Sciatic nerve (tissue), 2 donors: ENCODE measurements around the gene NUFIP1. TPM values are rescaled to one million over a fixed set of nuclear protein-coding genes. Genes with fewer than 3 reads are reported as not detected.
A peak's percentile ranks its signal among the peaks of the same experiment; 100 is the strongest.
"Not testable (repeated sequence)": the region's sequence is repeated elsewhere in the genome, so short reads cannot be mapped to it uniquely, and the experiment has no call there.

ENCODE experiments used
- ATAC-seq: fragments of 200-7000 bp; cut with Tn5 transposase; one replicate; pipeline ENCODE4 v1.9.1; 2020; ENCODE audit warnings: mild to moderate bottlenecking, moderate library complexity
- DNase-seq: peaks from one replicate; pipeline ENCODE4 v3.0.0-alpha.2; 2020; ENCODE audit warnings: low spot score
- intact Hi-C: fragments of 100-400 bp; cut with DNase I; formaldehyde crosslinking; loops from one replicate; pipeline ENCODE4 v1.14.2; 2022
- total RNA-seq: library from RNA; stranded (reverse); fragmentation: NEBNext Ultra II Directional; extraction: Animal tissue kit (Norgen Biotek cat#: 25700); gene quantifications from one replicate; pipeline ENCODE4 v1.2.1, GENCODE V29; 2021
- donor health status: DM: no; HTN: no; CAD: no.
- donor health status: DM: no; HTN: no; CAD: no.

Gene NUFIP1
- total RNA-seq, 1 donor from 2014 or later = 6.3 TPM

DNA sequence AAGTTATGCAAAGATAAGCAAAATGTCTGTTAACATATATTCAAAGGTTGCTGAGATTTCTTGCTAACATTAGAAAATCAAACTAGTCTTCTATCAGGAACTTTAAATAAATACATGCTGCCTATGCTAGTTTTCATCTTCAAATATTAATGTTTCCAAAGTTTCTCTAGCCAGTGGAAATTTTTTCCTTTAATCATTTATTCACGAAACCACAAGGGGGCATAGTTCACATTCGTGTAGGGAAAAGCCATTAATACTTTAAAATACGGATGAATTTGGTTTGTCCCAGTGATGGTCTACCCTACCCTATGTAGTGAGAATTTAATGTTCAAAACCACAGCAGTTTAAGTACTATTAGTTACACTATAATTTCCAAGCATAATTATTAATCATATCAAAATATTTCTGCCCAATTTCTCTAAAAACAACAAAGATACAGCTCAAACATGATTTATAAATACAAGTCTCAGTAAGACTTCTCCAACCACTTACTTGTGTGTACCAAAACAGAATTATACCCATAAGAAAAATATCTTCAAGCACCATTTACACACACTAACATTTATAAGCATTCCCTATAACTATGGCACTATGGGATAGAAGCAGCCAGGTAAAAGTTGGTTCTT is 16.2 kb downstream of the NUFIP1 start:
- ATAC-seq (no peak), DNase-seq (no peak)
- intact Hi-C loops = loop anchor here (10.0 kb wide), 1 partner anchor 478 kb away; no protein-coding TSS in a partner anchor

DNA sequence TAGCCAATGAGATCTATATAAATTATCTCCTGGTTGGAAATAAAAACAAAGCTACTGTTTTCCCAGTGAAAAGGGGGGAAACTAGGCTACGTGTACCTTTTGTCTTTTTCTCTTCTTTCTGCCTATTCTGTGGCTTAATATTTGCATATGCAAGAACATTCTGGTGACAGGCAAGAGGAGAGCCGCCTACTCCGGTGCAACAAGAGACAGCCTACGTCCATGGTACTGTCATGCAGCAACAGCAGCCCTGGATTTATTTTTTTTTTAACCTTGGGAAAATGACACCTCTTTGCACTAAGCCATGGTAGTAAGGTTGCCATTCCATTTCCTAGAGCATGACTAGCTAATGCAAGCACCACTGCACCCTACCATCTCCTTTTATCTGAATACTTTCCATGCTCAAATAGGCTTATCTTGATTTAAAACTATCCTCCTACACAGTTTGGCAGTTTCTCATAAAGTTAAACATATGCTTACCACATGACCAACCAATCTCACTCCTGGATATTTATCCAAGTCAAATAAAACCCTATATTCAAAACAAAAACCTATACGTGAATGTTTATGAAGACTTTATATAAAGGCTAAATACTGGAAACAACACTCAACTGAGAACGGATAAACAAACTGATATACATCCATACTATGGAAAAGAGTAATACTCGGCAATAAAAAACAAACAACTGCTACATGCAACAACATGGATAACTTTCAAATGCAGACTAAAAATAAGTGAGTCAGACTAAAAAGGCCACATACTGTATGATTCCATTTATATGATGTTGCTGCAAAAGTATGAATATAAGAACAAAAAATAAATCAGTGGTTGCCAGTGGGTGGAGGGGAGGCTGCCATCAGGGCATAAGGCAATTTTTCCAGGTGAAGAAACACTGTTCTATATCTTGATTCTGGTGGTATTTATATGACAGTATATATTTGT is 17.3 kb downstream of the NUFIP1 start:
- no peak for DNase-seq
- no peak for ATAC-seq
- intact Hi-C loops = loop anchor here (10.0 kb wide), 1 partner anchor 477 kb away; no protein-coding TSS in a partner anchor

DNA sequence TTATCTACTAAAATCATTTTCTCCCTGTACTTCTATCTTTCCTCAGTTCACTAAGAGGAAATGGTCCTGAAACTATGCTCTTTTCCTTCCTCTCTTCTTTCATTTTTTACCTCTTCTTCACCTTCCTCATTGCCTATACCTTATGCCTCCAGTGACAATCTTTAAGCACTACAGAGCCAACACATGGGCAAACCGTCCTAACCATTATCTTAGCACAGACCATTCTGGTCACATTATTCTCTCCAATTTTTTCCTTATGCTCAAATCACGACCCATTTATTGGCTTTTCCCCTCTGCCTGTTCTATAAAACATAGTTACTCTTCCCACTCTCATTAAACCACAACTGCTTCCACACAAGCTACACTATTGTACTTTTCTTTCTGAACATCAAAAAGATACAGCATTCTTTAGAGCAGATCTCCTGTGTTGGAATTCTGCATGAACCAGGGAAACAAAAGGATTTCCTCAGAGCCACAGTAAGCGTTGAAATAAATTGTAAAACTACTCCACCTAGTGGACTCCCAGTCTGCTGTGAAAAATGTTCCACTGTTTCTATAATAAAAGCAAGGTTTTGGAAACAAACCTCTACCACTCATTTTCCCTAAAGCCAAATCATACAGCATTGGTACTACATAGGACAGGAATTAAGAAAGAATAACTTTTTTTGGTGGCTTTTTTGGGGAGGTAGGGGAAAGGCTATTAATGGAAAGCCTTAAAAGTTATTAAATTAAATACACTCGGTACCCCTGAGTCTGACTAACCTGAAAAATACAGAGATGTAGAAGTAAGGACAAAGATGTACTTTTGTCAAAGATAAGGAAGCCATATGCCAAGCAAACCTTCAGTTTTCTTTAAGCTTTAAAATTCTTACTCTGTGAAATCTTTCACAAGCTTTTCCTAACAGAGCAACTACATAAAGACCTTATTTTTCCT is 19.5 kb downstream of the NUFIP1 start:
- intact Hi-C loops = loop anchor here (10.0 kb wide), 1 partner anchor 475 kb away; no protein-coding TSS in a partner anchor
- ATAC-seq = peak; percentile 80
- no peak for DNase-seq

DNA sequence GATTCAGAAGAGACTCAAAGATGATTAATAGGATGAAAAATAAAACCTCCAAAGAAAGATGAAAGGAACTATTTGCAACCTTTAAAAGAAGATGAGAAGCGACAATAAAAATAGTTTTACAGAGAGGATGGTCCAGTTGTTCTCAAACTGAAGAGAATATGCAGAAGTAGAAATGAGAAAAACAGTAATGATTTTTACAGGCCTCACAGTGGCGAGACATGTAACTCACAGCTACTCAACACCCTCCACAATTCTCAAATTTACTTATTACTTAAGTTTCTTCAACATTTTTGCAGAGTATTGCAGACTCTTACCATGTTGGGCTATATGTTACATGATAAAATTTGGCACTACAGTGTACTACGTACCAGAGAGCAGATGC is 20.8 kb downstream of the NUFIP1 start:
- DNase-seq = no peak
- no peak for ATAC-seq
- intact Hi-C loops = no loop called here

DNA sequence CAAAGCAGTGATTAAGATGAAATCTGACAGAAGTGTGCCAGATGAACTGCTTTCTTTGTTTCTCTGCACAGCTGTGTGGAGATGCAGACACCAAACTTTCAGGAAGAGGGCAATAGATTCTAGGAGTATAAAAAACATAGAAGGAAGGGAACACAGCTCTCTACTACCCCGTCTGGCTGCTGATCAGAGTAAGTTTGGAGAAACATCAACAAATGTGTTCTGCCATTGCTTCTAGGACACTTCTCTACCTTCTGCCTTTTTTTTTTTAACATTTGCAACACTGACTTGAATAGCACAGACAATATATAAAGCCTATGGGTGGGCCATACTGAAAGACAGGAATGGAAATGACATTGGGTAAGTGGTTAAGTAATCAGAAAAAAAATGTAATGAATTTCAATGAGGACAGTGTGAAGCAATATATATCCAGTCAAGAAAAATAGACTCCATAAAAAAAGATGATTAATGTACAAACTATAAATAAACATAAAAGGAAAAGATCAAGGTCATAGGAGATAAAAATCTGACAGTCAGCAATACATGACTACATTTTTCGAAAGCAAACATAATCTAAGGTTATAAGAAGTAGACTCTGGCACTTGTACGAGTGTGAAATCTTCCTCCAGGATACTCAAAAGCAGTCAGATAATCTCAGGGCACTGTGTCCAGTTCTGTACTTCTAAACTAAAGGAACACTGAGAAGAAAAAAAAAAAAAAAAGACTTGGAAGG is 21.4 kb downstream of the NUFIP1 start:
- intact Hi-C loops = no loop called here
- no peak for ATAC-seq
- no peak for DNase-seq

DNA sequence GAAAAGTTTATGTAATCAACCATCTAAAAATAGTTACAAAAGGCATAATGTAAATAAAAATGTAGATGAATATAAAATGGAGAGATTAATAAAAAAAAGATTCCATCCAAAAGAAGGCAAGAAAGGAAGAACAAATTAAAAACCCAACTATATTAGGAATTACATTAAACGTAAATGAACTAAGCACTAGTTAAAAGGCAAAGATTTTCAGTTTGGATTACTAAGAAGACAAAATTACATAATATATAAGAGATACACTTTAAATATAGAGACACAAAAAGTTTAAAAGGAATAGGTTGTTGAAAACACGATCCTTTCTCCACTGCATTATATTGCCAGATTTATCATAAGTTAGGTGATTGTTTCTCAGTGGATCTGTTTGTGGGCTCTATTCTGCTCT is 27.3 kb downstream of the NUFIP1 start:
- intact Hi-C loops = no loop called here
- no peak for ATAC-seq
- no peak for DNase-seq

DNA sequence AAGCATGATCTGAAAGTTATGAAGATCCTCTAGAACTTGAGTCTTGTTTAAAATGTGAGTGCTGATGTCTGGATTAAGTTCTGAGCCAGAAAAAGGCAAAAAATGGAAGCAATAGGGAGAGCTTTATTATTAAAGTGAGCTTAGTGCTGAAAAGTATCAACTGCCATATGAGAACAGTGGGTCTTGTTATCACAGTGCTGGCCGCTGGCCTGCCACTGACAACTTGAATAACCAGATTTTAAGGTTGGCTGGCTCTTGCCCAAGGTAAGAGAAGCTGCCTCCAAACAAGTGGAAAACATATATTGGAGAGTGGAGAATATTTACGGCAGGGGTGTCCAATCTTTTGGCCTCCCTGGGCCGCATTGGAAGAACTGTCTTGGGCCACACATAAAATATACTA is 33.9 kb downstream of the NUFIP1 start:
- no peak for ATAC-seq
- intact Hi-C loops = no loop called here
- no peak for DNase-seq

DNA sequence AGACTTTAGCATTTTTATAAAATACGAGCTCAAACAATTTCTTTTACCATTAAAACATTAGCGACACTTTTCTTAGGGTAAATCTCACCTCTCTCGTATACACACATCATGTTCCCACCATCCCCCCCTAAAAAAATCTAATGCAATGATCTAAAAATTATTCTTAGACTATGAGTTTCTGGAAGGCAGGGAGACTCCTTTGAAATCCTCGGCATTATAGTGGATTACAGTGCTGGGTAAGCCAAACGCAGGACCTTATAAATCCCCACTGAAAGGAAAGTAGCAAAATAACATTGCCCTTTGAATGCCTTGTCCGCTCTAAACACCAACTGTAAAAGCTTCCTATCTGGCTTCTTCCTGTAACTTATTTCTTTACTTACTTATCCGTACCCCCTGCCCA is 35.0 kb downstream of the NUFIP1 start:
- DNase-seq = no peak
- intact Hi-C loops = no loop called here

DNA sequence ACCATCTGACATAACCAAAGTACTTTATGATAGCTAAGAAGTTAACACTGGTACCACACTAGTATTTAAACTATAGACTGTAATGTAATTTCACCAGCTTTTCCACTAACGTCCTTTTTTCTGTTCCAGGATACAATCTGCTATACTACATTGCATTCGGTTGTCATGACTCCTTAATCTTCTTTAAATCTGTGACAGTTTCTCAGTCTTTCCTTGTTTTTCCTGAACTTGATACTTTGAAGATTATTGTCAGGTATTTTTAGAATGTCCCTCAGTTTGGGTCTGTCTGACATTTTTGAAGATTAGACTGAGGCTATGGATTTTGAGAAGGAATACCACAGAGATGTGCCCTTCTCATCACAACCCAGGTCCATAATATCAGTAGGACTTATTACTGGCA is 36.6 kb downstream of the NUFIP1 start:
- no peak for DNase-seq
- no peak for ATAC-seq
- intact Hi-C loops = no loop called here

More for the DNA sequence above, 35.0 kb downstream of the NUFIP1 start:
- no peak for ATAC-seq

DNA sequence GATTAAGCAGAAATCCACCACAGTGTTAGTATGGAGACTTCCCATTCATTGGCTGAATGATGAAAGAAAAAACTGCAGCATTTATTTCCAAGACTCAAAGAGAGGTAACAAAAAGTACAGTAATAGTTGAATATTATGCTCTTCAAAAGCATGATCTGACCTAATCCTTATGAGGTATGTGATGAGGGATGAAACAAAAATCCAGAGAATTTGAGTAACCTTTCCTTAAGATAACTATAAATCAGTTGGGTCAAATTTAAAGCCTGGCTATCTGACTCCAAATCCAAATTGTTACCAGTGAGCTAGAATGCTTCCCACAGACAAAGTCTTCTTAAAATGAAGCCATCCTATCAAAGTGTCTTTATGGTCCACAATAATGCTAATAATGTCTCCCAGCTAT is 38.1 kb downstream of the NUFIP1 start:
- DNase-seq (no peak), ATAC-seq (no peak)
- intact Hi-C loops = no loop called here

DNA sequence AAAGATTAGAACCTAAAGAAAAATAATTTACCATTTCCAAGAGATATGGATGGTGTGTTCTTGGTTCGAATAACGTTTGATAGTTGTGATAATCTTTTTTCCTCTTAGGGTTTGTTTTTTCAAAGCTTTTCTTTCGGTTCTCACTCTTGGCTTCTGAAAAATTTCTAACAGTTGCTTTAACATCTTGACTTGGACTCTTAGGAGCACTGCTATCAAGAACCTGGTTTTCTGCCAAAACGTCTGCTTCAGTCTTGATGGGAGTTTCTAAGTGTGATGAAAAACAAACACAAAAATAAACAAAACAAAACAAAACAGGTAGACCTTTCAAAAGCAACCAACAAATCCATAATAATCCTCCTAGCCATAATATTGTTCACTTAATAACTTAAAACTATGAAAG is 45.9 kb downstream of the NUFIP1 start:
- DNase-seq, ATAC-seq, intact Hi-C loops: not testable (repeated sequence)

DNA sequence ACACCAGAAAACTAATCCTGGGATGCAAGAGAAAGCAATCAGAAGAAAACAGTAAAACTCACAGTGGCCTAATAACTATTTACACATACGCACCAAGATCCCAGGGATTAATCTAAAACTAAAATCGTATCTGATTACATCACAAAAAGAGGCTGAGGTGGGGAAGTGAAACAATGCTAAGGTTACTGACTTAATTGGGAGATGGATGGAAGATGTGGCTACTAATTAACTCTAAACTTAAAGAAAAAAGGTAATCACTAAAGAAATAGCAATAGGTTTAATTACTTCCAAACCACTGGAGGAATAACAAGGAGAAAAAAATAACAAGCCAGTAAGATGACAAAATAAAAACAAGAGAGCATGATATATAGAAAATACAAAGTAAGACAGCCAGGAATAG is 50.4 kb downstream of the NUFIP1 start:
- intact Hi-C loops = no loop called here
- DNase-seq (no peak), ATAC-seq (no peak)

DNA sequence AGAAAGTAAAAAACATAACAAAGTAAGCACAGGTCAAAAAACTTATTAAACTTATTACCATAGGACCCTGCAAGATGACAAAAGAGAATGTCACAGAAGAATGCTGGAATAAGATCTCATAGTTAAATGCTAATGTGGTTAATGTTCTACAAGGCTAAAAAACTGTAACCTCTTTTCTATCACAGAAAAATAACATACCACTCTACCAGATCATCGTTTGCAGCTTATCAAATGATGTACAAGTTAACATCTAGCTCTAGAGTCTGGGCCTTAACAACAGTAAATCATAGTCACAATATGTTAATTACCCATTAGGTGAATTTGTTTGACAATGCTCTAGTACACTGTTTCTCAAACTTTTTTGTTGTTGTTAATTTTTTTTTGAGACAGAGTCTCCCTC is 53.0 kb downstream of the NUFIP1 start:
- ATAC-seq (no peak), DNase-seq (no peak)
- intact Hi-C loops = no loop called here

DNA sequence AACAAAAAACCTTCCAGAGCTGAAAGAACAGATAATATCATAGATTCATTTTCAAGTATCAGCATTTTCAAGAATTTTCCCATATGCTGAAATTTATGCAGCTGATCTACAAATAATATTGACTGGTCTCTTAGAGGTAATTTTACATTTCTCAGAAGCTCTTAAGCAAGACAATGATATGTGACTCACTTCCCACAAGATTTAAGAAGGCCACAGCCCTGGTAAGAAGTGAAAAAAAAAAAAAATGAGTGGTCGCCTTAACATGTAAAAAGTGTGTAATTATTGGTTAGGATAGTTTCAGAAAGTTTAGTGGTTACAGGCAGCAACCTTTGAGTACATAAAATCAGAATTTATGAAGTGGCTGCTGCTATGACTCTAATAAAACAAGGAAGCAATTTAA is 54.5 kb downstream of the NUFIP1 start:
- intact Hi-C loops = no loop called here
- DNase-seq (no peak), ATAC-seq (no peak)

DNA sequence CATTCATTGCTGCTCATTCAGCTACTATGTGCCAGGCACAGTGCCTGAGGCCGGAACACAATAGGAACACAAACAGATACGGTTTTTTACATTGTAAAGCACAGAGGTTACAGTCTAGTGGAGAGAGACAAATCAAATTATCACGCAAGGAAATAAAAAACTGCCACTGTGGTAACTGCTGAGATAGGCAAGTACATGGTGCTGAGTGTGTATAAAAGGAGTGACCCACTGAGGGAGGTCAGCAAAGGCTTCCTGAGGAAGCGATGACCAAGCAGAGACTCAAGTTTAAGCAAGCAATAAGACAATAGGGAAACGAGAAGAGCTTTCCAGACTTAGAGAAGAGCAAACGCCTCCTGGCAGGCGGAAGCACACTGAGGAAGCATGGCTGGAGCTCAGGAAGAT is 56.4 kb downstream of the NUFIP1 start:
- intact Hi-C loops = no loop called here
- no peak for DNase-seq
- ATAC-seq = peak; percentile 87

DNA sequence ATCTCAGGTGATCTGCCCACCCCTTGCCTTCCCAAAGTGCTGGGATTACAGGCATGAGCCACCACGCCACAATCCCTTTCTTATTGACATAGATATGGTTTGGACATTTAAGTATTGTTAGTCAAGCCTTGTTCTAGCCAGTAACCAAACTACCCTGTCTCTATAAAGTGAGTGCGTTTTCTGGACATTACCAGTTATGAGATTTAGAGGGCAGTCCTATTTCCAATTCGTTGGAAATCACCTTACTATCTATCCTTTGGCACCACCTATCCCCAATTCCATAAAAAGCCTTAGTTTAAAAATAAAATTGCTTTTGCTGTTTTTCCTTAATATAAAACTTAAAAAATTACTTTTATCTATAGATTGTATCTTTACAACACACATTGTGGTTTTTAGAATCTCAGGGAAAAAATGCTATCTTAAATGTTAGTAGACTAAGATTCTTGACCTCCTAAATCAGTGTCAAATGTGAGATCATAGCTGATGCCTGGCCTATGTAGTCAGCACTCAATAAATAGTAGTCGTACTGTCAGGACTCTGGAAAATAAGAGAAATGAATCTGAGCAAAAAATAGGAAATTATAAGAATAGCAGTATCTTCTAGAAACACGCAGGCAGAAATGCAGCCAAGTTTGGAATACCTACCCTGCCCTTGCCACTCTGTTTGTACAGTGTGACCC is 57.0 kb downstream of the NUFIP1 start:
- peak; percentile 40 for ATAC-seq
- no peak for DNase-seq
- intact Hi-C loops = no loop called here

DNA sequence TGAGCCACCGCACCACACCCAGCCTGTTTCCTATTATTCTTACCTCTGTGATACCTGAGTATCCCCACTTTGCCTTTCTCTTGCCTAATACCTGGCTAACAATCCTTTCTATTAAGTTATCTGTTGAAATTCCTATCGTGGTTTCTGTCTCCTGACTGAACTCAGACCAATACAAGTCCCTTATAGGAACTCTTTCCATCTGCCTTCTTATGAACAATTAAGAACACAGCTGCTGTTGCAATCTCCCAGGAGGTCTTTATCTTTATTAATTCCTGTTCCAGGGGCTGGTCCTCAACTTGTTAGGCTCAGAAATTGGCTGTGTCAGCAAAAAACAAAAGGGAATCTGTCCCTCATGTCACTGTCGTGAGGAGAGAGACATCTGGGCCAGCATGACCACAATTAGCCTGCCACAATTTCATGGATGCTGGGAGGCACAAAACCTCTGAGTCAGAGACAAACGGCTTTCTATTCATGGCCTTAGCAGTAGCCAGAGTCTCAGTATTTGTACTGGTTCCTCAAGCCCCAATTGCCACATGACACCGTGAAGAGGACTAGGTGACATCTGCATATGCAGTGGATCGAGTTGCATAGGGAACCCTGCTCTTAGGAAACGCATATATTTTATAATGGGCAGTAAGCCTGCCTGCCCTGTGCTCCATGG is 58.2 kb downstream of the NUFIP1 start:
- ATAC-seq = no peak
- intact Hi-C loops = no loop called here
- no peak for DNase-seq

DNA sequence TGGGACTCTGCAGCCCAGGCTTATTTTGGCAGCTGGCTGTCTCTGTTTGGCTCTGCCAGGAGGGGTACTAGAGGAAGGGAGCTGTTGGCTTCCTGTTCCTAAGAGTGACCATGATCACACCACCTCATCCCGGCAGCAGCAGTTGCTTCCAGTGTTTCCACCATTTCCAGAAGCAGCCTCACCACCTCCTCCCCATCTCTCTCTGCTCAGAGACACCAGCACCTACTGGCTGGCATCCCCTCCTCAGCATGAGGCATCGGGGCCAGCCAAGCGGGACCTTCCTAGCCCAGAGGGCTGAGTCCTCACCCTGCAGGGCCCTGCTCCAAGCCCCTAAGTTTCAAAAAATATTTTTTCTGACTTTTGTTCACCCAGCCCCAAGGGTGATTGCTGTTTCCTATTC is 59.0 kb downstream of the NUFIP1 start:
- DNase-seq (no peak), ATAC-seq (no peak)
- intact Hi-C loops = no loop called here
